DMS153 treated with DMSO at 0.1 percent for 48 hours (cell line): ENCODE results near the gene STK32B.
"Not testable (repeated sequence)": the region's sequence is repeated elsewhere in the genome, so short reads cannot be mapped to it uniquely, and the experiment has no call there.

Experiments
- DNase-seq: peaks from one replicate; lab custom pipeline; 2025; ENCODE audit not compliant: unreplicated experiment; lab: John Stamatoyannopoulos, UW

The STK32B gene

DNA sequence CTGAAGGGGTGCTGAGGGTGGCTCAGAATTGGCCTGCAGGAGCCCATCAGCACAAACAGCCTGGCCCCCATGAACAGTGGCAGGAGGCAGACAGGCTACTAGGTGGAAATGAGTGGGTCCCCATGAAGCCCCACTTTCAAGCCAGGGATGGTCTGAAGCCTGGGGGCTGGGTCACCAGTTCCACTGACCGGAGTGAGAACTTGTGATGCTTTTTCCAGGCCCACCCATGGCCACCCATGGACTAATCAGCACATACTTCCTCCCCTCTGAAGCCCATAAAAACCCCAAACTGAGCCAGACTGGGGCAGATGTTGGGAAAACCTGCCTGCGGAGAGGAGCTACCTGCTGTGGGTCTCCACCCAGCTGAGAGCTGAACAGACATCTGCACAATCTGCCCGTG, 372.9 kb downstream of the STK32B start:
- DNase-seq: no peak

GRCh38 chr4:5424901-5425300, 373.6 kb downstream of the STK32B start:
- DNase-seq: no peak

DNA sequence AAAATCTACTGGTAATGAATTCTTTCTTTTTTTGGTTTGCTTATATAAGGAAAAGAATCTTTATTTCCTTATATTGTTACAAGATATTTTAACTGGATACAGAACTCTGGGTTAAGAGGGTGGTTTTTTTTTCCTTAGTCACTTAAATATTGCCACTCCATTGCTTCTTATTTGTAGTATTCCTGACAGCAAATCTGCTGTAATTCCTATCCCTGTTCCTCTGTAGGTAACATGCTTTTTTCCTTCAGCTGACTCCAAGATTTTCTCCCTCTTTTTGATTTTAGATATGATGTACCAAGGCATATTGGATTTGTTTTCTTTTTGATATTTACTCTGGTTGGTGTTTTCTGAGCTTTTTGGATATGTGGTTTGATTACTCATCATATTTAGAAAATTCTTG, 378.5 kb downstream of the STK32B start:
- DNase-seq: no peak

- no peak for DNase-seq
These were observed 381.9 kb downstream of the STK32B start for GRCh38 chr4:5433196-5433595.

DNA sequence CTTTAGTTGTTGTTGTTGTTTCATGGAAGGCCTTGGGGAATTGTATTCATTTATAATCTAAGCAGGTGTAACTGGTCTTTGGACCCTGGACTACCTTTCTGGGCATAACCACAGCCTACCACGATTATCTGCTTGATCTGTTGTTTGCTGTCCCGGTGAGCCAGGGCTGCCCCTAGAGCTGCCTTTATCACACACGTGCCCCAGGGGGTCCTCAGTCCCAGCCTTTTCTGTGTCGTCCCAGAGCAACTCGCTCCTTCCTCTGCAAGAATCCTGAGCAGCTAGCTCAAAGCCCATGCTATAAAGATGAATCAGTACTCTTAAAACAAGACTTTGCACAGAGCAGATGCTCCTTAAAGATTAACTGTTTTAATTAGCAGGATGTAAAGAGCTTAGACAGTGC, 383.9 kb downstream of the STK32B start:
- no peak for DNase-seq

DNA sequence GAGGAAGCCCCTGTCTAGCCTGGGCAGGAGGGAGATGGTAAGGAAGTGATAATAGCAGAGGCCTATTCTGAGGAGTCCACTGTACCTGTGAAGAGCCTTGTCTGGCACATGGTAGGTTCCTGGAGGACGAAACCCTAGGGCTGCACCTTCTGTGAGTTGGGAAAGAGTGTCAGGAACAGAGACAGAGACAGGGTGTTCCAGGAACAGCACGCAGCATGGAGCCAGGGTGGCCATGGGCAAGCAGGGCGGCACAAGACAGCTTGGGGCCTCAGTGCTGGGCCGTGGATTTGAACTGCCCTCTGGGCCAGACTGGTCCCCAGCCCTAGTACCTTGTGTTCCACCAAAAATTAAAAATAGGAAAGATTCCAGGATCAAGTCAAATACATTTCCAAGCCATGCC, 384.5 kb downstream of the STK32B start:
- no peak for DNase-seq

GRCh38 chr4:5443976-5444802, 392.9 kb downstream of the STK32B start:
- not testable (repeated sequence) for DNase-seq

DNA sequence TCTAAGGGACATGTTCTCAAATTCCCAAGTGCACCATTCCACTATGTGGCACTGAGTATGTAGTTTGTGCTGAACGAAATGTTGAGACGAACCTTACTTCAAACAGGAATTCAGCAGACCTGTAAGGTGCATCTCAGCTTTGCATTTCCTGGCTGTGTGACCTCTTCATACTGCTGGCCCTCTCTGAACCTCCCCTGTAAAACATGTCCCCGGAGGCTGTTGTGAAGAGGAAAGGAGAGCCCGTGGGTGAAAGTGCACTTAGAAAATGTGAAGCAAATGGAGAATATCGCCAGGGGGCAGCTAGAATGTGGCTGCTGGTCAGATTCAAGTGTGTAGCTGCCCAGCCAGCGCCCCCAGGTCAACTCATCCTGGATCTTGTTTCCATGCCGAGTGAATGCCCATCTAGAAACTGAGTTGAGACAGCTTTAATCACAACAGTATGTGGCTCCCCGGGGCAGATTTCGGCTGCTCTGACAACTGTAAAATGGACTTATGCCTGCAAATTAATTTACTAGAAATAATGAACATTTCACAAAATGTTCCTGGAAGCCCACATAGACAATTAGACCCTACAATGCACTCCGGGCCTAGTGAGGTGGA, 393.7 kb downstream of the STK32B start:
- no peak for DNase-seq

- DNase-seq: no peak
These were observed 395.4 kb downstream of the STK32B start for GRCh38 chr4:5446595-5447226.

- no peak for DNase-seq
These were observed 396.5 kb downstream of the STK32B start for GRCh38 chr4:5447755-5448154.

DNA sequence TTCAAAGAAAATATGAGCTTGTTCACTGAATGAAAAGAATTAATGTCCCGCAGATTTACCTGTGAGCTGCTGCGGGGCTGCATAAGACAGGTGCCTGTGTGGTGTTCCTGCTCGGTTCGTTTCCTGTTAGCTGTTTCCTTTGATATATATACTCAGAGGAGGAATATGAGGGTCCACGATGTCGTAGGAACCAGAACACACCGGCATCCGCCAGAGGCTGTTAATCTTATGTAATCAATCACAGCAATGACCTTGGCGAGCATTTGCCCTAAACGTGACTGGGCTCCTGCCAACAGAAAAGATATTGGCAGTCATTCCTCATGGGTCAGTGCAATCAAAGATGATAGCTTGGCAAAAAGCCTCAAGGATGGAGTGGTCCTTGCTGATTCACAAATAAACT, 396.9 kb downstream of the STK32B start:
- no peak for DNase-seq

DNA sequence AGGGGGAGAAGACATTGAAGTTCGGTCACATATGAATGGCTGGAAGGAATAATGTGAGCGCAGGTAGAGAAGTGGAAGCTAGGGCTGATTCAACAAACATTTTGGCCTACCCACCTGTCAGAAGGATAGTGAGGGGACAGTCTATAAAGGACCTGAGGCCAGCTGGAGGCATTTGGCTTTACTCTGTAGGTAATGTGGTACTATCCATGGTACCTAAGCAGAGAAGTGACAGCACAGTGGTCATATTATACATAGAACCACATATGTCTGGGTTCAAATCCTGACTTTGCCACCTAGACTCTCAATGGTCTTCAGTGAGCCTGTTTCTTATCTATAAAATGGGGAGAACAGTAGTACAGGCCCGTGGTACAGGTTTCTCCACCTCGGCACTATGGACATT, 400.0 kb downstream of the STK32B start:
- no peak for DNase-seq

- DNase-seq: no peak
These were observed 400.9 kb downstream of the STK32B start for GRCh38 chr4:5452156-5452555.

DNA sequence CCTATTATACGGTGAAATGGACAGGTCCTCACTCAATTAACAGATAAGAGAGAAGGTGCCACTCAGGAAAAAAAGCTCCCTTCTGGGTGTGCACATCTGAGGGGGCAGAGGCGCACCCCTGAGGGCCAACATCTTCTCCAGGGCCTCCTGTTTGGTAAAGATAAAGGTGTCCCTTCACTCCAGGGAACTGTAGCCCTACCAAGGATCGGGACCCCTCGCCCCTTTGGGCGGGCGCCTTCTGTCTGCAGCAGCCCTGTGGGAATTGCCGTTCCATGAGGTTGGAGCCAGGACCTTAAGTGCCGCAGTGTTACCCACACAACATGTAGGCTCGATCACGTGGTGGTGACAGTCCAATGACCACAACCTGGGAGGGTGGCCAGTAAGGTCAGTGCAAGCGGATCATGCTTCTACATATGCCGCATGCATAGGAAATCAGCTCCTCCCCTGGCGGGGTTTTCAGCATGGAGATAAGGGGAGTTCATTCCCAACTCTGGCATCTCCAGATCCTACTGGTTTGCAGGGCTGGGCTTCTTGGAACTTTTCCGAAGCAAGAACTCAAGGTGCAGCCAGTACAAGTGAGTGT, 403.8 kb downstream of the STK32B start:
- no peak for DNase-seq

DNA sequence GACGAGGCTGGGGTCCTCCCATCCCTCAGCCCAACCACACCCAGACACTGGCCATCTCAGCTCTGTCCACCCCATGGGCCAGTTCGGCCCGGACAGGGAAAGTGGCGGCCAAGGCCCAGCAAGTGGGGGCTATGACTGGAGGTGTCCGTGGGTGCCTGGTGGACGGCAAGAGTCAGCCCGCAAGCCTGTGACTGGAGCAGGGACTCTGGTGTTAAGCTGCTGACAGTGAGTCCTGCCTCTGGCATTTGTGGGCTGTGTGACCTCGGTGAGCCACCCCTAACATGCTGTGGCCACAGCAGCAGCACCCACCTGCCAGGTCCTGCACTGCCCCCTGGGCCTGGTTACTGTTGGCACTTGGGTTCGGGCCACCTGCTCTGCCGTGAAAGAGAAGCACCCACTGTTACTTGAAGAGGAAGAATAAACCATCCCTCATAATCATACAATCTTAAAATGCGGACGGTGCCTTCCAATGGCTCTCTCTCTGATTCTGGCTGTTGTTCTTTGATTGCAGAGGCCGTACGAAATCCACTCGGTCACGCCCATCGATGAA, 405.1 kb downstream of the STK32B start:
- DNase-seq: no peak

- DNase-seq: no peak
These were observed 407.4 kb downstream of the STK32B start for GRCh38 chr4:5458676-5459075.

- no peak for DNase-seq
These were observed 408.0 kb downstream of the STK32B start for GRCh38 chr4:5459236-5459635.

- no peak for DNase-seq
These were observed 409.0 kb downstream of the STK32B start for GRCh38 chr4:5460106-5460801.

- DNase-seq: no peak
These were observed 410.2 kb downstream of the STK32B start for GRCh38 chr4:5461477-5461876.

DNA sequence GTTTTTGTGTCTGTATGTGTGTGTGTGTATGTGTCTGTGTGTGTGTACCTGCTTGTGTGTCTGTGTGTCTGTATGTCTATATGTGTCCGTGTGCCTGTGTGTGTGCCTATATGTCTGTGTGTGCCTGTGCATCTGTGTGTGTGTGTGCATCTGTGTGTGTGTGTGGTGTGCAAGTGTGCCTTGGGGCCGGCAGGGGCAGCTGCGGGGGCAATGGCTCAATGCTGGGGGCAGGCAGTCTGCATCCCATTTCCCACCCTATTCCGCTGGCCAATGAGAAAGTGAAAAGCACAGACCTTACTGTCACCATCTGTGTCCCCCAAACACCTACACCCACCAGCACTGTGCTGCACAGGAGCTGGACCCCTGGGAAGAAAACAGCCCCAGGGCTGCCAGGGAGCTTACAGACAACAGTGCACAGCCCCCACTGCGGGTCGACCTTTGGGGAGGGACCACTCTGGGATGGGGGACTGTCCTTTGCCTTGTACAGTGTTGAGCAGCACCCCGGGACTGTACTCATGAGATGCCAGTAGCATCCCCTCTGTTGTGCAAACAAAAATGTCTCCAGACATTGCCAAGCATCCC, 411.1 kb downstream of the STK32B start:
- DNase-seq: no peak

GRCh38 chr4:5462896-5463295, 411.6 kb downstream of the STK32B start:
- DNase-seq: no peak
